CD4-positive, alpha-beta T cell treated with Interleukin-17A for 4 hours (primary cell): Measurements from ENCODE around the gene FKBP14.
A peak's percentile ranks its signal among the peaks of the same experiment; 100 is the strongest.
"Not testable (repeated sequence)": the region's sequence is repeated elsewhere in the genome, so short reads cannot be mapped to it uniquely, and the experiment has no call there.

Experiments
- DNase-seq: peaks from one replicate; pipeline ENCODE4 v3.0.0-alpha.2; 2020; ENCODE audit warnings: mixed read lengths

FKBP14 gene

GRCh38 chr7:29989257-29989995 is 37.1 kb downstream of the FKBP14 start, which contains the start of gene SCRN1:
SCRN1 (minus strand) TSS chr7:29989801; CDS start chr7:29969067, 20,734 bp downstream.
- DNase-seq = peak; percentile 26

- DNase-seq = peak; percentile 43
These were observed 37.9 kb downstream of the FKBP14 start for GRCh38 chr7:29988424-29989256.

GRCh38 chr7:29987811-29988317 is 38.6 kb downstream of the FKBP14 start:
- DNase-seq = no peak

GRCh38 chr7:29987083-29987482 is 39.4 kb downstream of the FKBP14 start:
- no peak for DNase-seq

GRCh38 chr7:29980151-29980550 is 46.4 kb downstream of the FKBP14 start:
- DNase-seq = no peak

- no peak for DNase-seq
These were observed 48.4 kb downstream of the FKBP14 start for GRCh38 chr7:29977886-29978651.

GRCh38 chr7:29976673-29977415 is 49.7 kb downstream of the FKBP14 start:
- no peak for DNase-seq

- DNase-seq = no peak
These were observed 50.2 kb downstream of the FKBP14 start for GRCh38 chr7:29976266-29976665.

- no peak for DNase-seq
These were observed 50.9 kb downstream of the FKBP14 start for GRCh38 chr7:29975561-29975960.

GRCh38 chr7:29974286-29974685 is 52.2 kb downstream of the FKBP14 start:
- no peak for DNase-seq

GRCh38 chr7:29972315-29972669 is 54.2 kb downstream of the FKBP14 start:
- no peak for DNase-seq

GRCh38 chr7:29971566-29972314 is 54.8 kb downstream of the FKBP14 start:
- DNase-seq = no peak

GRCh38 chr7:29970158-29970557 is 56.3 kb downstream of the FKBP14 start:
- DNase-seq = no peak

GRCh38 chr7:29969738-29970137 is 56.8 kb downstream of the FKBP14 start:
- no peak for DNase-seq

GRCh38 chr7:29968683-29969395 is 57.7 kb downstream of the FKBP14 start:
- DNase-seq = no peak

- no peak for DNase-seq
These were observed 61.5 kb downstream of the FKBP14 start for GRCh38 chr7:29965030-29965429.

GRCh38 chr7:29962035-29962434 is 64.5 kb downstream of the FKBP14 start:
- no peak for DNase-seq

GRCh38 chr7:29961611-29962010 is 64.9 kb downstream of the FKBP14 start:
- DNase-seq = not testable (repeated sequence)
